ENCODE results near the gene MYO1B. TPM values are rescaled to one million over a fixed set of nuclear protein-coding genes. Genes with fewer than 3 reads are reported as not detected.

The MYO1B gene
- total RNA-seq, 2 donors from 2014 or later: 11.6 to 14.7 TPM

GRCh38 chr2:191435141-191435540 lies 189.9 kb downstream of the MYO1B start:
- no peaks in the 10 kb centered on the region for H3K36me3 ChIP-seq
- no peak for TF ChIP-seq CTCF (IDR thresholded peaks at IDR 0.05)
- no peak for DNase-seq (ENCODE audit: low spot score)

GRCh38 chr2:191436368-191437055 lies 191.3 kb downstream of the MYO1B start:
- no peak for TF ChIP-seq CTCF (IDR thresholded peaks at IDR 0.05)
- DNase-seq (ENCODE audit: low spot score): no peak
- peak overlapping the region in 1 of 2 donors; percentile 31 for H3K27ac ChIP-seq
- no peaks in the 10 kb centered on the region for H3K9me3 ChIP-seq
- no peaks in the 10 kb centered on the region for H3K4me1 ChIP-seq
- H3K4me3 ChIP-seq: no peak overlapping the region
- H3K36me3 ChIP-seq: no peaks in the 10 kb centered on the region
- H3K27me3 ChIP-seq: no peaks in the 10 kb centered on the region

More at GRCh38 chr2:191435141-191435540, 189.9 kb downstream of the MYO1B start:
- Histone ChIP-seq H3K27ac (no peak overlapping the region), H3K4me3 (no peak overlapping the region), H3K4me1 (no peaks in the 10 kb centered on the region), H3K27me3 (no peaks in the 10 kb centered on the region), H3K9me3 (no peaks in the 10 kb centered on the region)

GRCh38 chr2:191439481-191439880 lies 194.3 kb downstream of the MYO1B start:
- TF ChIP-seq CTCF (IDR thresholded peaks at IDR 0.05): no peak
- H3K9me3 ChIP-seq: no peaks in the 10 kb centered on the region
- no peak overlapping the region for H3K27ac ChIP-seq
- DNase-seq (ENCODE audit: low spot score): no peak
- no peaks in the 10 kb centered on the region for H3K27me3 ChIP-seq
- no peaks in the 10 kb centered on the region for H3K36me3 ChIP-seq
- H3K4me3 ChIP-seq: no peak overlapping the region
- H3K4me1 ChIP-seq: no peaks in the 10 kb centered on the region

GRCh38 chr2:191441496-191442214 lies 196.5 kb downstream of the MYO1B start:
- no peak for TF ChIP-seq CTCF (IDR thresholded peaks at IDR 0.05)
- no peaks in the 10 kb centered on the region for H3K4me1 ChIP-seq
- no peak overlapping the region for H3K4me3 ChIP-seq
- no peaks in the 10 kb centered on the region for H3K27me3 ChIP-seq
- no peaks in the 10 kb centered on the region for H3K36me3 ChIP-seq
- no peaks in the 10 kb centered on the region for H3K9me3 ChIP-seq
- DNase-seq (ENCODE audit: low spot score): no peak
- H3K27ac ChIP-seq: no peak overlapping the region

- Histone ChIP-seq H3K27ac (no peak overlapping the region), H3K4me1 (no peaks in the 10 kb centered on the region), H3K9me3 (no peaks in the 10 kb centered on the region), H3K36me3 (no peaks in the 10 kb centered on the region), H3K4me3 (no peak overlapping the region), H3K27me3 (no peaks in the 10 kb centered on the region)
- no peak for DNase-seq (ENCODE audit: low spot score)
- TF ChIP-seq CTCF (IDR thresholded peaks at IDR 0.05): no peak
Observed at GRCh38 chr2:191443446-191443845, 198.2 kb downstream of the MYO1B start.

All from right atrium auricular region (tissue), 2 donors.